ENCODE results near the gene SGMS1. TPM values are rescaled to one million over a fixed set of nuclear protein-coding genes. Genes with fewer than 3 reads are reported as not detected.

Gene SGMS1
- total and polyA plus RNA-seq, 10 donors, result 5.9 to 84.3 (median 34.6) TPM

DNA sequence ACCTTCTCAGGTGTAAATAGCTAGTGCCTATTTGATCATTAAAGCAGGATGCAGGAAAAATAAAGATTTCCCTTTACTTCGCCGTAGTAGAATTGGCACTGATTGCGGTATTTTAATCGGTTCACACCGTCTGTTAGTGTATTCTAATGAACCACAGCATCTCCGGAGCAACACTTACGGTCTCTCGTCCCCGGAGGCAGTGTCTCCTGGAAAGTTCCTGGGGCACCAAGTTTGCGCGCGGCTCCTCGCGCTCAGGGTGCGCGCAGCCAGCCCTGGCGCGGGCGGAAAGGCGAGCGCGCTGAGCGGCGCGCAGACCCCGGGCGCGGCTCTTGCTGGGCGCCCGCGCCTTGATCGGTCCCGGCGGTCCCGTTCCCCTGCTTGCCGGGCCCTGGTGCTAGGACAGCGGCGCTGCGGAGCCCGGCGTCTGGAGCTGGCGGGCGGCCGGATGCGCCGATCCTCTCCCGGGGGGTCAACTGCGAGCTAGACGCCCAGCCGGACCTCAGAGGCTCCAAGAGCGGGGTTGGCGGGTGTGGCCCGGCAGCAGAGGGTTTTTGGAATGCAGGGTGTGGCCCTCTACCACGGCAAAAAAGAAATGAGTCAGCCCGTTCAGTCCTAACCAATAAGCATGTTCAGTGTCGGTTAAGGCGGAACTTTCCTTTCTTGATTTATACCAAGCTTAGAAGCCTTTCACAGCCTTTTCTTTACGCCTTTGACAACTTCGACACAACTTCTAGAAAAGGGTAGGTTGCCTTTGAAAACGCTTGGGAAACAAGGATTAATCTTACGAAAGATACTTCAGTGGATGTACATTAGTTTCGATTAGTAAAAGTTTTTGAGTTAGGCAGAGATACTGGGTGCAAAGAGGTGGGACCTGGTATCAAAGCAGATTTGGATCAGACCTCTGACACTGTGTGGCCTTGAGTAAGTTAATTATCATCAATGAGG, 205.6 kb downstream of the SGMS1 start:
- H3K9me3 ChIP-seq, result no peaks in the 10 kb centered on the region
- WGBS, 5 donors, result 1 to 2% (median 2%) methylated on average over 30 to 62 of the region's 62 CpGs
- TF ChIP-seq, protein P1, sequence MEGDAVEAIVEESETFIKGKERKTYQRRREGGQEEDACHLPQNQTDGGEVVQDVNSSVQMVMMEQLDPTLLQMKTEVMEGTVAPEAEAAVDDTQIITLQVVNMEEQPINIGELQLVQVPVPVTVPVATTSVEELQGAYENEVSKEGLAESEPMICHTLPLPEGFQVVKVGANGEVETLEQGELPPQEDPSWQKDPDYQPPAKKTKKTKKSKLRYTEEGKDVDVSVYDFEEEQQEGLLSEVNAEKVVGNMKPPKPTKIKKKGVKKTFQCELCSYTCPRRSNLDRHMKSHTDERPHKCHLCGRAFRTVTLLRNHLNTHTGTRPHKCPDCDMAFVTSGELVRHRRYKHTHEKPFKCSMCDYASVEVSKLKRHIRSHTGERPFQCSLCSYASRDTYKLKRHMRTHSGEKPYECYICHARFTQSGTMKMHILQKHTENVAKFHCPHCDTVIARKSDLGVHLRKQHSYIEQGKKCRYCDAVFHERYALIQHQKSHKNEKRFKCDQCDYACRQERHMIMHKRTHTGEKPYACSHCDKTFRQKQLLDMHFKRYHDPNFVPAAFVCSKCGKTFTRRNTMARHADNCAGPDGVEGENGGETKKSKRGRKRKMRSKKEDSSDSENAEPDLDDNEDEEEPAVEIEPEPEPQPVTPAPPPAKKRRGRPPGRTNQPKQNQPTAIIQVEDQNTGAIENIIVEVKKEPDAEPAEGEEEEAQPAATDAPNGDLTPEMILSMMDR (IDR thresholded peaks at IDR 0.05 in 8 of 11, conservative IDR thresholded peaks at IDR 0.05 in 3 of 11), result no peak
- peak; percentile 39 to 81 (median 76) for TF ChIP-seq POLR2AphosphoS5 (IDR thresholded peaks at IDR 0.05)
- no peaks in the 10 kb centered on the region for H3K27me3 ChIP-seq (replicated peaks in 1 of 7)
- peak overlapping the region; percentile 37 to 87 (median 80) for H3K27ac ChIP-seq
- no peaks in the 10 kb centered on the region for H3K36me3 ChIP-seq
- DNase-seq, result peak; percentile 86
- H3K4me3 ChIP-seq, result peak overlapping the region; percentile 58 to 81 (median 65)
- intact Hi-C loops (cut with DNase I; ENCODE audit: low total_unique reads), result loop anchor here (5.0 kb wide), 1 partner anchor 204 kb away; the partner anchor contains the start of gene SGMS1
- H3K4me1 ChIP-seq, result peaks cover 0 to 81% (median 40%) of the 10 kb centered on the region in 6 donors

DNA sequence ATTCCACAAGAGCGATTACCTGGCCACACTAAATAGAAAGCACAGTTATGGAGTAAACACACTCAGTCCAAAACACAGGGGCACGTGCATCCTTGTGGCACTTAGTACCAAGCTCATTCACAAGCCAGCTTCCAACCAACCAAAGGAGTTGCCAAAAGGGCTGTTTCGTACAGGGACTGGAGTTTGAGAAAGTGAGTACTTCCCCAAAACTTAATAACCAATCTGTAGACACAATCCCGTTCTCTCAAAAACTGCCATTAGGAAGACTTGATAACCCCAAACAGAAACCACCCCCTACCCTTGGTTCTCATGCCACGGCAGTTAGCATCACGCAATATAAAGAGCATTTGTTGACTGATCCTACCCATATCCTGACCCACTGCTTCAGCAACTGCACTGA, 206.3 kb downstream of the SGMS1 start:
- 19 to 34% (median 21%) methylated on average over 6 of the region's 6 CpGs for WGBS, 5 donors
- TF ChIP-seq, protein P1 (IDR thresholded peaks at IDR 0.05 in 8 of 11, conservative IDR thresholded peaks at IDR 0.05 in 3 of 11), result no peak
- no peak for TF ChIP-seq POLR2A (IDR thresholded peaks at IDR 0.05)
- no peak for TF ChIP-seq POLR2AphosphoS5 (IDR thresholded peaks at IDR 0.05)
- intact Hi-C loops (cut with DNase I; ENCODE audit: low total_unique reads), result loop anchor here (5.0 kb wide), 1 partner anchor 205 kb away; the partner anchor contains the start of gene SGMS1

DNA sequence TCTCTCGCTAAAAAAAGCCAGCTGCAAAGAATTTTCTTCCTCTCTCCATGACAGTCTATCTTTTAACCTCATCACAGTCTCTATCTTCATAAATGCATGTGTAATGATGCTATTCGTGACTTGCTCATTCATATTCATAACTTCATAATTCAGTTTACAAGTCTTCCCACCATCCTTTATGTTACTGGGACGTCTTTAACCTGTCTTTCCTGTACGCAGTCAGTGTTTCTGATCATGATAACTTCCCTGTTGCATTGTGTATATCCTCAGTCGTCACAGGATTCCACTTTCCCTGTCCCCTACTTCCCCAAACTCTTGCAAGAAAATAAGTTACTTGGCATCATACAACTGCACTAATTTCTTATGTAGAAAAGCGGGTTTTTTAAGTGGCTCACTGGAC, 206.9 kb downstream of the SGMS1 start:
- Histone ChIP-seq H3K4me3 (peak overlapping the region in 4 of 8 donors; percentile 58 to 81 (median 65)), H3K27me3 (replicated peaks in 1 of 7) (no peaks in the 10 kb centered on the region), H3K4me1 (peaks cover 0 to 70% (median 34%) of the 10 kb centered on the region in 6 donors), H3K9me3 (no peaks in the 10 kb centered on the region), H3K36me3 (no peaks in the 10 kb centered on the region), H3K27ac (no peak overlapping the region)
- TF ChIP-seq, protein P1 (IDR thresholded peaks at IDR 0.05 in 8 of 11, conservative IDR thresholded peaks at IDR 0.05 in 3 of 11), result no peak
- TF ChIP-seq POLR2A (IDR thresholded peaks at IDR 0.05) (no peak), POLR2AphosphoS5 (IDR thresholded peaks at IDR 0.05) (no peak)
- no peak for DNase-seq
- 59 to 76% (median 69%) methylated on average over 6 of the region's 6 CpGs for WGBS, 5 donors
- intact Hi-C loops (cut with DNase I; ENCODE audit: low total_unique reads), result loop anchor here (5.0 kb wide), 1 partner anchor 205 kb away; the partner anchor contains the start of gene SGMS1

More for the DNA sequence above, 206.3 kb downstream of the SGMS1 start:
- H3K4me3 ChIP-seq, result peak overlapping the region; percentile 58 to 81 (median 65)
- no peak for DNase-seq
- peak overlapping the region; percentile 37 to 87 (median 80) for H3K27ac ChIP-seq
- peaks cover 0 to 75% (median 38%) of the 10 kb centered on the region in 6 donors for H3K4me1 ChIP-seq
- H3K27me3 ChIP-seq (replicated peaks in 1 of 7), result no peaks in the 10 kb centered on the region
- H3K36me3 ChIP-seq, result no peaks in the 10 kb centered on the region
- no peaks in the 10 kb centered on the region for H3K9me3 ChIP-seq
